Neuronal stem cell (in vitro differentiated cells): ENCODE results near the gene AGBL2.
"Not testable (repeated sequence)": the region's sequence is repeated elsewhere in the genome, so short reads cannot be mapped to it uniquely, and the experiment has no call there.

ENCODE experiments used
- DNase-seq: peaks from one replicate; pipeline ENCODE4 v3.0.0-alpha.2; 2013; ENCODE audit warnings: low spot score
- H2AFZ ChIP-seq: one replicate; pipeline ENCODE4 v1.6.1; 2013; ENCODE audit warnings: mild to moderate bottlenecking, low read length, inconsistent platforms
- H2AK5ac ChIP-seq: 2 replicates; pipeline ENCODE4 v1.6.1; 2013; ENCODE audit warnings: low read depth, mild to moderate bottlenecking, inconsistent platforms, low read length, moderate library complexity, mixed read lengths
- H2BK120ac ChIP-seq: 2 replicates; pipeline ENCODE4 v1.6.1; 2013; ENCODE audit warnings: low read depth, mild to moderate bottlenecking, inconsistent platforms, low read length, moderate library complexity, mixed read lengths
- H2BK12ac ChIP-seq: one replicate; pipeline ENCODE4 v1.6.1; 2013; ENCODE audit warnings: low read length, inconsistent platforms
- H2BK15ac ChIP-seq: 2 replicates; pipeline ENCODE4 v1.6.1; 2013; ENCODE audit warnings: mild to moderate bottlenecking, low read length, inconsistent platforms, mixed read lengths
- H2BK5ac ChIP-seq: one replicate; pipeline ENCODE4 v1.6.1; 2013; ENCODE audit warnings: inconsistent platforms, mild to moderate bottlenecking, low read length, moderate library complexity
- H3K14ac ChIP-seq: one replicate; pipeline ENCODE4 v1.6.1; 2013; ENCODE audit warnings: low read length, inconsistent platforms
- H3K18ac ChIP-seq: 2 replicates; pipeline ENCODE4 v1.6.1; 2013; ENCODE audit warnings: low read length, inconsistent platforms
- H3K23ac ChIP-seq: 2 replicates; pipeline ENCODE4 v1.6.1; 2013; ENCODE audit warnings: low read depth, mild to moderate bottlenecking, mixed read lengths, low read length, inconsistent platforms; ENCODE audit not compliant: poor library complexity
- H3K27ac ChIP-seq: replicated peaks from 3 replicates; pipeline ENCODE4 v1.5.1; 2013; ENCODE audit warnings: low read length, inconsistent platforms
- H3K27me3 ChIP-seq, 3 experiments: 2 replicates each; pipeline ENCODE4 v1.6.1; 2013; ENCODE audit warnings: low read length in 3 of 3, mild to moderate bottlenecking in 2 of 3, inconsistent platforms in 1 of 3, low read depth in 1 of 3, mixed read lengths in 1 of 3, moderate library complexity in 1 of 3; ENCODE audit not compliant: control insufficient read depth in 3 of 3, insufficient read depth in 3 of 3
- H3K36me3 ChIP-seq, 2 donors: replicated peaks in 1 of 2; 2 replicates each; pipeline ENCODE4 v1.6.1; 2013; ENCODE audit warnings: low read length in 2 of 2; ENCODE audit not compliant: control insufficient read depth in 2 of 2, insufficient read depth in 2 of 2
- H3K4ac ChIP-seq: 2 replicates; pipeline ENCODE4 v1.6.1; 2013; ENCODE audit warnings: inconsistent platforms, mild to moderate bottlenecking, low read length, moderate library complexity
- H3K4me1 ChIP-seq, 2 donors: 1 replicate in 1 of 2; 2 replicates in 1 of 2; pipeline ENCODE4 v1.6.1; 2013; ENCODE audit warnings: low read length in 2 of 2, low read depth in 1 of 2; ENCODE audit not compliant: control insufficient read depth in 2 of 2, insufficient read depth in 1 of 2
- H3K4me2 ChIP-seq: one replicate; pipeline ENCODE4 v1.6.1; 2013; ENCODE audit warnings: mild to moderate bottlenecking, low read length, inconsistent platforms; ENCODE audit not compliant: insufficient read depth, poor library complexity, severe bottlenecking
- H3K4me3 ChIP-seq, 2 donors: 2 replicates each; pipeline ENCODE4 v1.5.1; 2013; ENCODE audit warnings: low read length in 2 of 2, mild to moderate bottlenecking in 2 of 2, inconsistent platforms in 1 of 2, moderate library complexity in 1 of 2
- H3K79me1 ChIP-seq: one replicate; pipeline ENCODE4 v1.6.1; 2013; ENCODE audit warnings: low read depth, mild to moderate bottlenecking, inconsistent platforms, low read length, moderate library complexity
- H3K9ac ChIP-seq: one replicate; pipeline ENCODE4 v1.6.1; 2013; ENCODE audit warnings: mild to moderate bottlenecking, low read depth, low read length, inconsistent platforms; ENCODE audit not compliant: poor library complexity
- H3K9me3 ChIP-seq, 2 donors: replicated peaks in 1 of 2; 2 replicates each; pipeline versions ENCODE3 to v1.6.1; 2013; ENCODE audit warnings: low read length in 2 of 2, mild to moderate bottlenecking in 2 of 2, inconsistent platforms in 1 of 2, low read depth in 1 of 2, mixed read lengths in 1 of 2, moderate library complexity in 1 of 2; ENCODE audit not compliant: control insufficient read depth in 2 of 2, insufficient read depth in 1 of 2
- H4K8ac ChIP-seq: one replicate; pipeline ENCODE4 v1.6.1; 2013; ENCODE audit warnings: low read depth, mild to moderate bottlenecking, inconsistent platforms, low read length, moderate library complexity
- H4K91ac ChIP-seq: one replicate; pipeline ENCODE4 v1.6.1; 2013; ENCODE audit warnings: low read length, low read depth, mild to moderate bottlenecking, inconsistent platforms; ENCODE audit not compliant: poor library complexity
- WGBS, 2 donors: extraction: QIAGEN DNeasy Blood & Tissue Kit; methylation state at CpG; one replicate each; pipeline ENCODE4 v1.1.7; 2013; ENCODE audit warnings: missing lambda C conversion rate in 2 of 2, mixed read lengths in 1 of 2; ENCODE audit not compliant: insufficient read length in 2 of 2, insufficient replicate concordance in 1 of 2; ENCODE audit errors: extremely low coverage in 2 of 2; 5-methylcytosine and 5-hydroxymethylcytosine counted together

Gene AGBL2

GRCh38 chr11:47750725-47751124 is 35.6 kb upstream of the AGBL2 start:
- peaks cover 46 to 96% of the 10 kb centered on the region in 2 donors for H3K36me3 ChIP-seq
- H3K79me1 ChIP-seq: no peaks in the 10 kb centered on the region
- no peak overlapping the region for H4K8ac ChIP-seq
- no peaks in the 10 kb centered on the region for H3K4me1 ChIP-seq
- H3K23ac ChIP-seq: no peak overlapping the region
- no peak overlapping the region for H3K4me2 ChIP-seq
- no peak overlapping the region for H3K18ac ChIP-seq
- H3K27me3 ChIP-seq: no peaks in the 10 kb centered on the region
- no peak overlapping the region for H2BK120ac ChIP-seq
- no peak overlapping the region for H3K14ac ChIP-seq
- no peak overlapping the region for H4K91ac ChIP-seq
- H2BK12ac ChIP-seq: no peak overlapping the region
- no CpG with 5 or more reads among the region's 5 CpGs for WGBS, 2 donors
- H2BK15ac ChIP-seq: no peak overlapping the region
- H3K4me3 ChIP-seq: no peak overlapping the region
- H3K27ac ChIP-seq: no peak overlapping the region
- no peak for DNase-seq
- peaks cover 0 to 2% of the 10 kb centered on the region in 2 donors for H3K9me3 ChIP-seq
- no peak overlapping the region for H3K4ac ChIP-seq
- no peak overlapping the region for H3K9ac ChIP-seq
- no peak overlapping the region for H2BK5ac ChIP-seq
- no peak overlapping the region for H2AFZ ChIP-seq
- H2AK5ac ChIP-seq: no peak overlapping the region

- H2BK120ac ChIP-seq, H2BK5ac ChIP-seq, H4K91ac ChIP-seq, DNase-seq, H3K9me3 ChIP-seq, H3K18ac ChIP-seq, H3K4ac ChIP-seq, H3K4me3 ChIP-seq, H4K8ac ChIP-seq, H2BK15ac ChIP-seq, H3K23ac ChIP-seq, H3K27ac ChIP-seq, H3K4me2 ChIP-seq, H2AFZ ChIP-seq, H3K4me1 ChIP-seq, H2AK5ac ChIP-seq, H3K27me3 ChIP-seq, H3K14ac ChIP-seq, H2BK12ac ChIP-seq, H3K79me1 ChIP-seq, H3K9ac ChIP-seq: not testable (repeated sequence)
- no CpG with 5 or more reads among the region's 7 CpGs for WGBS, 2 donors
- peaks cover 37 to 100% of the 10 kb centered on the region in 2 donors for H3K36me3 ChIP-seq
These were observed 27.3 kb upstream of the AGBL2 start for GRCh38 chr11:47742494-47742893.

- H4K91ac ChIP-seq, H2BK12ac ChIP-seq, H3K4me1 ChIP-seq, H3K23ac ChIP-seq, H3K79me1 ChIP-seq, DNase-seq, H3K27ac ChIP-seq, H3K14ac ChIP-seq, H2BK15ac ChIP-seq, H2BK5ac ChIP-seq, H2AFZ ChIP-seq, H3K4me3 ChIP-seq, H3K9me3 ChIP-seq, H2AK5ac ChIP-seq, H3K18ac ChIP-seq, H4K8ac ChIP-seq, H2BK120ac ChIP-seq, H3K9ac ChIP-seq, H3K27me3 ChIP-seq, H3K4ac ChIP-seq, H3K4me2 ChIP-seq: not testable (repeated sequence)
- peaks cover 17 to 97% of the 10 kb centered on the region in 2 donors for H3K36me3 ChIP-seq
- WGBS, 2 donors: no CpG with 5 or more reads among the region's 7 CpGs
These were observed 22.6 kb upstream of the AGBL2 start for GRCh38 chr11:47737817-47738216.

- Histone ChIP-seq H2BK12ac (no peak overlapping the region), H2AFZ (no peak overlapping the region), H3K9me3 (no peaks in the 10 kb centered on the region), H2BK120ac (no peak overlapping the region), H3K14ac (no peak overlapping the region), H4K91ac (no peak overlapping the region), H3K9ac (no peak overlapping the region), H4K8ac (no peak overlapping the region), H3K23ac (no peak overlapping the region), H2BK15ac (no peak overlapping the region), H3K36me3 (peaks cover 25 to 98% of the 10 kb centered on the region in 2 donors), H3K18ac (no peak overlapping the region), H3K4me1 (peaks cover 0 to 4% of the 10 kb centered on the region in 2 donors), H3K79me1 (no peaks in the 10 kb centered on the region), H2AK5ac (no peak overlapping the region), H3K4me2 (no peak overlapping the region), H3K27me3 (no peaks in the 10 kb centered on the region), H3K4ac (no peak overlapping the region), H3K4me3 (no peak overlapping the region), H2BK5ac (no peak overlapping the region), H3K27ac (peak overlapping the region; percentile 3)
- WGBS, 2 donors: no CpG with 5 or more reads among the region's 10 CpGs
- no peak for DNase-seq
These were observed 17.1 kb upstream of the AGBL2 start for GRCh38 chr11:47732271-47732670.
